Measurements from ENCODE around the gene AUP1. TPM values are rescaled to one million over a fixed set of nuclear protein-coding genes. Genes with fewer than 3 reads are reported as not detected.

Gene AUP1
- total RNA-seq, 1 experiment from 2014 or later, result 91.5 TPM

- Histone ChIP-seq H2BK120ac (ENCODE audit: low read depth, low read length, poor library complexity, severe bottlenecking) (no peak overlapping the region), H3K79me1 (ENCODE audit: insufficient read depth, low read depth, low read length, poor library complexity, severe bottlenecking) (no peaks in the 10 kb centered on the region), H4K8ac (replicated peaks; ENCODE audit: insufficient read length, low read depth, low read length) (no peak overlapping the region), H3K23me2 (ENCODE audit: insufficient read length, low read depth, low read length, poor library complexity, severe bottlenecking) (peaks cover 13% of the 10 kb centered on the region), H2BK12ac (ENCODE audit: insufficient read length, low read depth, low read length) (no peak overlapping the region), H3K18ac (ENCODE audit: insufficient read length, low read depth, low read length) (no peak overlapping the region), H4K5ac (ENCODE audit: insufficient read length, low read depth, low read length) (no peak overlapping the region), H4K20me1 (ENCODE audit: control insufficient read depth, insufficient read depth, insufficient read length) (no peaks in the 10 kb centered on the region), H3K79me2 (ENCODE audit: insufficient read depth, low read length) (no peaks in the 10 kb centered on the region), H2AK5ac (ENCODE audit: insufficient read length, low read length) (no peak overlapping the region), H3K9ac (ENCODE audit: extremely low read depth, insufficient read length, low read length) (no peak overlapping the region), H2BK20ac (ENCODE audit: low read depth, low read length, poor library complexity, severe bottlenecking) (no peak overlapping the region), H3K23ac (ENCODE audit: insufficient read length, low read depth, low read length) (no peak overlapping the region), H3T11ph (ENCODE audit: low read length) (no peak overlapping the region), H2AFZ (ENCODE audit: low read length) (no peak overlapping the region), H3K56ac (ENCODE audit: insufficient read length, low read depth, low read length) (no peak overlapping the region), H4K91ac (ENCODE audit: insufficient read length, low read depth, low read length) (no peak overlapping the region), H2BK5ac (ENCODE audit: insufficient read length, low read length) (no peak overlapping the region), H3K27ac (ENCODE audit: insufficient read length, low read depth, low read length) (no peak overlapping the region), H3K4ac (ENCODE audit: low read depth, low read length) (no peak overlapping the region), H3K4me1 (ENCODE audit: insufficient read depth, low read length) (0 out of 2 replicates have a peak, but pooled peaks cover 3% of the 10 kb centered on the region), H3K14ac (ENCODE audit: insufficient read depth, low read length) (no peak overlapping the region), H2BK15ac (ENCODE audit: low read depth, low read length) (no peak overlapping the region), H3K27me3 (ENCODE audit: insufficient read depth, low read length) (no peaks in the 10 kb centered on the region; the same call in 1 of the 2 replicates), H3K4me2 (ENCODE audit: insufficient read depth, insufficient read length, low read length) (no peak overlapping the region), H3K9me3 (ENCODE audit: control insufficient read depth, low read depth, low read length) (no peaks in the 10 kb centered on the region)
- Mint-ChIP-seq H3K4me3 (no peak overlapping the region), H3K9me3 (no peaks in the 10 kb centered on the region), H3K4me1 (peaks cover 13 to 19% of the 10 kb centered on the region in 2 experiments), H3K27ac (no peak overlapping the region), H3K36me3 (ENCODE audit: insufficient read depth in 1 of 3, low read depth in 3 of 3) (peaks cover 0 to 16% (median 12%) of the 10 kb centered on the region in 3 experiments; a peak in 4 of 7 replicates), H3K27me3 (ENCODE audit: low read depth) (peaks cover 34% of the 10 kb centered on the region)
- no CpG with 5 or more reads among the region's 7 CpGs for WGBS (ENCODE audit: extremely low coverage, insufficient read length, low lambda C conversion rate)
- no peak for TF ChIP-seq CTCF (conservative IDR thresholded peaks at IDR 0.05)
- no peak for DNase-seq
Measured at GRCh38 chr2:74558284-74559230, 29.1 kb upstream of the AUP1 start.

Measured in H9 (cell line).